Measurements from ENCODE around the gene EPS8L3.
"Not testable (repeated sequence)": the region's sequence is repeated elsewhere in the genome, so short reads cannot be mapped to it uniquely, and the experiment has no call there.

EPS8L3 gene

DNA sequence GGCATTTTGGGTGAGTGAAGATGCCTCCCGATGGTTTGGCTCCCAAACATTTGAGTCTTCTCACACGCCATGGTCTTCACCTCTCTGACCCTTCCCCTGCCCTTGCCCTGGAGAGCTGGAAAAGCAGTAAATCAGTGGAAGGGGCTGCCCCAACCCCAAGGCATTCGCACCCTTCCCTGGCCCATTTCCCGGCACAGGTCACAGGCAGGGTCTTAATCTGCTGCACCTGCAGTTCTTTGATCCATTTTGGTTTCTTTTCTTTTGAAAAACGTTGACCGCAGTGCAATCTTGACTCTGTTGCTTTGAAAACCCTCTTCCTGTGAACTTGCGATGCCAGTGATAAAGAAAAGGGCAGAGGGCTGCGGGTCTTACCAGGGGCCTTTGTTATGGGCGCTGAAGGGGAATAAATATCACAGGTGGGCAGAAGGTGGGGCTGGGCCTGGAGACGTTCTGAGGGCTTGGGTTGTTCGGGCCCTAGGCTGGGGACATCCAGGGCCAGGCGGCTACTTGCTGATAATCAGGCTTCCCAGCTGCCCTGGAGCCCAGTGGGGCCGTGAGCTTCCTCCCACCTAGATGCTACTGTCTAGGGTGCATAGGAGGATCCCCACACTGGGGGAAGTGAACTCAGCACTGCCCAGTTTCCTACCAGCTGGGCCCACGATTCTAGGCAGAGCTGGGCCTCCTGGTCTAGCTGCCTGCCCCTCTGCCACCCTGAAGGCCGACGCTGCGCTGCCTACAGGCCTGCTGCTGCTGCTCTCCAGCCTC is 38.6 kb upstream of the EPS8L3 start:
- TF ChIP-seq, protein P1, sequence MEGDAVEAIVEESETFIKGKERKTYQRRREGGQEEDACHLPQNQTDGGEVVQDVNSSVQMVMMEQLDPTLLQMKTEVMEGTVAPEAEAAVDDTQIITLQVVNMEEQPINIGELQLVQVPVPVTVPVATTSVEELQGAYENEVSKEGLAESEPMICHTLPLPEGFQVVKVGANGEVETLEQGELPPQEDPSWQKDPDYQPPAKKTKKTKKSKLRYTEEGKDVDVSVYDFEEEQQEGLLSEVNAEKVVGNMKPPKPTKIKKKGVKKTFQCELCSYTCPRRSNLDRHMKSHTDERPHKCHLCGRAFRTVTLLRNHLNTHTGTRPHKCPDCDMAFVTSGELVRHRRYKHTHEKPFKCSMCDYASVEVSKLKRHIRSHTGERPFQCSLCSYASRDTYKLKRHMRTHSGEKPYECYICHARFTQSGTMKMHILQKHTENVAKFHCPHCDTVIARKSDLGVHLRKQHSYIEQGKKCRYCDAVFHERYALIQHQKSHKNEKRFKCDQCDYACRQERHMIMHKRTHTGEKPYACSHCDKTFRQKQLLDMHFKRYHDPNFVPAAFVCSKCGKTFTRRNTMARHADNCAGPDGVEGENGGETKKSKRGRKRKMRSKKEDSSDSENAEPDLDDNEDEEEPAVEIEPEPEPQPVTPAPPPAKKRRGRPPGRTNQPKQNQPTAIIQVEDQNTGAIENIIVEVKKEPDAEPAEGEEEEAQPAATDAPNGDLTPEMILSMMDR (IDR thresholded peaks at IDR 0.05; ENCODE audit: insufficient read depth, low read length, poor library complexity, severe bottlenecking): no peak
- no peaks in the 10 kb centered on the region for H3K36me3 ChIP-seq (ENCODE audit: control insufficient read depth, insufficient read depth, low read length)
- H3K27me3 ChIP-seq (replicated peaks; ENCODE audit: control insufficient read depth, insufficient read depth, low read length): no peaks in the 10 kb centered on the region
- H3K4me3 ChIP-seq (replicated peaks; ENCODE audit: low read depth, low read length): no peak overlapping the region
- DNase-seq (ENCODE audit: extremely low read depth, insufficient read length): no peak

DNA sequence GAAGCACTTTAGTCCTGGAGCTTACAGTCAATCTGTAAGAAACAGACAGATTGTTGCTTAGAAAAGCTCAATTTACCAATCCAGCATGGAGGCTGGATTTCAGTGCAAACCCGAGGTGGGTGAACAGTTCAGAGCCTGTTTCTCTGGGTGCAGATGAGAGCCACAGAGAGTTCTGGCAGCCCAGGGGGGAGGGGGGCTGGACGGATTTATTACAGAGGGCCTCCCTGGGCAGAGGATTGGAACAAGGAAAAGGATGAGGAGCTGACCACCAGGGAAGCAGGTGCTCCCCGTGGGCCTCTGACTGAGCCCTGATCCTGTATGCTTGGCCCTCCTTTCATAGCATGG is 38.0 kb upstream of the EPS8L3 start:
- no peak overlapping the region for H3K4me3 ChIP-seq (replicated peaks; ENCODE audit: low read depth, low read length)
- no peak for DNase-seq (ENCODE audit: extremely low read depth, insufficient read length)
- H3K27me3 ChIP-seq (replicated peaks; ENCODE audit: control insufficient read depth, insufficient read depth, low read length): no peaks in the 10 kb centered on the region
- no peaks in the 10 kb centered on the region for H3K36me3 ChIP-seq (ENCODE audit: control insufficient read depth, insufficient read depth, low read length)
- TF ChIP-seq, protein P1 (IDR thresholded peaks at IDR 0.05; ENCODE audit: insufficient read depth, low read length, poor library complexity, severe bottlenecking): no peak

DNA sequence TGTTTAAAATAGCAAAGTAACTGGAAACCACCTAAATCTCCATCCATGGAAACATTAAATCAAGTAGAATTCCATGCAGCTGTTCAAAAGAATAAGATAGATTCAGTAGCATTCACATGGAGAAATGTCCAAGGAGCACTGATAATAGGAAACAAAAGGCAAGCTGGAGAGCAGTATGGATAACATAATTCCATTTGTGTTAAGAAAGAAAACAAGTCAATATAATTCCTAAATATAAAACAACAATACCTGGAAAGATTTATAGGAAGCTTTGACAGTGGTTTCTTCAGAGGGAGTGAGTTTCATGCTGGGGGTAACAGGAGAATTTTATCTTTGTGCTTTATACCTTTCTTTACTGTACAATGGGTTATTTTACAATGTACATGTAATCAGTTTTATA is 36.6 kb upstream of the EPS8L3 start:
- H3K27me3 ChIP-seq (replicated peaks; ENCODE audit: control insufficient read depth, insufficient read depth, low read length): no peaks in the 10 kb centered on the region
- no peak for DNase-seq (ENCODE audit: extremely low read depth, insufficient read length)
- no peaks in the 10 kb centered on the region for H3K36me3 ChIP-seq (ENCODE audit: control insufficient read depth, insufficient read depth, low read length)
- no peak overlapping the region for H3K4me3 ChIP-seq (replicated peaks; ENCODE audit: low read depth, low read length)
- TF ChIP-seq, protein P1 (IDR thresholded peaks at IDR 0.05; ENCODE audit: insufficient read depth, low read length, poor library complexity, severe bottlenecking): no peak

DNA sequence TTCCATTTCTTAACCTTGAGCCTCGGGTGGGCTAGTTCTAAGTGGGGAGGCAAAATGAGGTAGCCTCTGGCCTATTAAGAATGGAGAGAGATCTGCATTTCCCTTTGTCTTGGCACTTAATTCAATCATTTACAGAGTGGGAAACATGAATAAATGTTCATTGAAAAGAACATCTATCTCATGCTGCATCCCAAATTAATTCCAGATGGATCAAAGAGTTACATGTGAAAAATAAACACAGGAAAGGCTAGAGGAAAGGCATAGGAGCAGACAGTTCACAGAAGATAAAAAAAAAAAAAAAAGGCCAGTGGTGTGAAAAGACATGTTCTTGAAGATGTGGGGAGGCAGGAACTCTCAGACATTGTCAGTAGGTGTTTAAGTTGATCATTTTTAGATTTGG is 35.7 kb upstream of the EPS8L3 start:
- DNase-seq (ENCODE audit: extremely low read depth, insufficient read length): no peak
- no peaks in the 10 kb centered on the region for H3K36me3 ChIP-seq (ENCODE audit: control insufficient read depth, insufficient read depth, low read length)
- no peaks in the 10 kb centered on the region for H3K27me3 ChIP-seq (replicated peaks; ENCODE audit: control insufficient read depth, insufficient read depth, low read length)
- H3K4me3 ChIP-seq (replicated peaks; ENCODE audit: low read depth, low read length): no peak overlapping the region
- TF ChIP-seq, protein P1 (IDR thresholded peaks at IDR 0.05; ENCODE audit: insufficient read depth, low read length, poor library complexity, severe bottlenecking): no peak

DNA sequence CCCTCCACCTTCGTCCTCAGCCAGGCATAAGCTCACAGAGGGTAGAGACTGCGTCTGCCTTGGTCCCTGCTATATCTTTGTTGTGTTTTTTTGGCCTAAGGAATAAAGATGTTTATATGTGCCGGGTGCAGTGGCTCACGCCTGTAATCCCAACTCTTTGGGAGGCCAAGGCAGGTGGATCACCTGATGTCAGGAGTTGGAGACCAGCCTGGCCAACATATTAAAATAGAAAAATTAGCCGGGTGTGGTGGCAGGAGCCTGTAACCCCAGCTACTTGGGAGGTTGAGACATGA is 33.5 kb upstream of the EPS8L3 start:
- DNase-seq (ENCODE audit: extremely low read depth, insufficient read length): not testable (repeated sequence)

DNA sequence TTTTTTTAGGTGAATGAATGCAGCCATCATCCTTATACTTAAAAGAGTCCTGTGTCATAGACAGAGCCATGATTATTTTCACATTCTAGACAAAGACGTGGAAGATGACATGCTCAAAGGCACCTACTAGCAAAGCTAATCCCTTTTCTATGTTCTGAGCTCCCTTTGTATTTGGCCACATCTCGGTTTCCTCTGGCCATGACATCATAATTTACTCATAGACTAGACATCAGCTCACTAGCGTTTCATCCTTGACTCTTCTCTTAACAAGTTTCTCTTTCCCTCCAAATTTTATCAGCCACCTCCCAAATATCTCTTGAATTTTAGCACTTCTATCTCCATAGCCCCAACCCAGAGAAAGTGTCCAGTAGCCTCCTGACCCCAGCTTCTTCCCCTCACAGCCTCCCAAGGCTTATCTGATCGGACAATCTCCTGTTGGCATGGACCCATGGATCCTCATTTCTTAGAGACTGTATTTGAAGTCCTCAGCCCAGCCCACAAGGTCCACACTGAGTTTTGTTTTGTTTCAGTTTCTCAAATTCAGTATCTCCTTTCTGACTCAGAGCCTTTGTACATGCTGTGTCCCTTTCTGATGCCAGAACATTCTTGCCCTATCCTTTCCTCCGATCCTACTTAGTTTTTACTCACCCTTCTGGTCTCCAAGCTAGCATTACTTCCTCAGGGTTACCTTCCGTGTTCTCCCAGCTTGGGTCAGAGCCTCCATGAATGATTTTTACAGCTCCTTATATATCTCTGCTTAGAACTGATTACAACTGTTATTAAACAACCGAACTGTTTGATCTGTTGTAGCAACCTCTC is 33.0 kb upstream of the EPS8L3 start:
- no peak overlapping the region for H3K4me3 ChIP-seq (replicated peaks; ENCODE audit: low read depth, low read length)
- no peaks in the 10 kb centered on the region for H3K36me3 ChIP-seq (ENCODE audit: control insufficient read depth, insufficient read depth, low read length)
- TF ChIP-seq, protein P1 (IDR thresholded peaks at IDR 0.05; ENCODE audit: insufficient read depth, low read length, poor library complexity, severe bottlenecking): no peak
- no peak for DNase-seq (ENCODE audit: extremely low read depth, insufficient read length)
- no peaks in the 10 kb centered on the region for H3K27me3 ChIP-seq (replicated peaks; ENCODE audit: control insufficient read depth, insufficient read depth, low read length)

More for the DNA sequence above, 33.5 kb upstream of the EPS8L3 start:
- not testable (repeated sequence) for H3K27me3 ChIP-seq (replicated peaks; ENCODE audit: control insufficient read depth, insufficient read depth, low read length); H3K36me3 ChIP-seq (ENCODE audit: control insufficient read depth, insufficient read depth, low read length); H3K4me3 ChIP-seq (replicated peaks; ENCODE audit: low read depth, low read length)

All from GM06990 (cell line).